ENCODE data around the gene XPA.

DNA sequence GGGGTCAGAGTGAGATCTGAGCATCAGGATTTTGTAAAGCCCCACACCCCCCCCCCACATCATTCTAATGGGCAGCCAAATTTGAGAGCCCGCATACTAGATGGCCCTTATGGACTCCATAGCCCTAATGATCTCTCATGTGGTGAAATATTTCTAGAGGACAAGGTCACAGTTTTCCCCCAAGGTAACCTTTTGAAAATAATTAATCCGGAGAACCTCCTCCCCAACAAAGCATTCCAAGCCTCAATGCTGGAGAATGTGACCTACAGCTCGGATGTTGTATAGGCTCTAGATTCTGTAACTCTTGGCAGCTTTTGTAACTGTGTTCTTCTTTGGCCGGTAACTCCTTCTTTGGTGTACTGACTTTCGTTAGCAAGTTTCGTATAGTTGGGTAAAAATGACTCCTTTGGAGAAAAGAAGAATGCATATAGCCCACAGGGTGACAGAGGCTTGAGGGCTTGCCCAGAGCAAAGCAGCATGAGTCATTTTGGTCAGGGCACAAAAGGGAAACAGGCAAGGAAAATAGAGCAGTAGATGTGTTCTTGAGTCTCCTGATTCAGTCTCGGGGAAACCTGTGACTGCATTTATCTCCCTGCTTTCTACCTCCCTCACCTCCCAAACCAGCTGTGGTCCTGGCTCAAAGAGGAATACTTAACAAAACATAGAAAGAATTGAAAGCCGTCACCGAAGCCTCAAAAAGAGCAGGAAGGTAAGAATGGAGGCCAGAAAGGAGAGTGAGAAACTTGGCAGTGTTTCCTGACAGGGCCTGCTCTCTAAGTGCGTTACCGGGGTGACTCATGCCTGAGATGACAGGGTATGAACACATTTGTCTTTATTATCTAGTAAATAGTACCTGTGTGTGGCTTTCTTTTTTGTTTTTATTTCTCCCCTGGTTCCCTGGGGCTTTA is 6.6 kb upstream of the XPA start:
- TF ChIP-seq, protein P1, sequence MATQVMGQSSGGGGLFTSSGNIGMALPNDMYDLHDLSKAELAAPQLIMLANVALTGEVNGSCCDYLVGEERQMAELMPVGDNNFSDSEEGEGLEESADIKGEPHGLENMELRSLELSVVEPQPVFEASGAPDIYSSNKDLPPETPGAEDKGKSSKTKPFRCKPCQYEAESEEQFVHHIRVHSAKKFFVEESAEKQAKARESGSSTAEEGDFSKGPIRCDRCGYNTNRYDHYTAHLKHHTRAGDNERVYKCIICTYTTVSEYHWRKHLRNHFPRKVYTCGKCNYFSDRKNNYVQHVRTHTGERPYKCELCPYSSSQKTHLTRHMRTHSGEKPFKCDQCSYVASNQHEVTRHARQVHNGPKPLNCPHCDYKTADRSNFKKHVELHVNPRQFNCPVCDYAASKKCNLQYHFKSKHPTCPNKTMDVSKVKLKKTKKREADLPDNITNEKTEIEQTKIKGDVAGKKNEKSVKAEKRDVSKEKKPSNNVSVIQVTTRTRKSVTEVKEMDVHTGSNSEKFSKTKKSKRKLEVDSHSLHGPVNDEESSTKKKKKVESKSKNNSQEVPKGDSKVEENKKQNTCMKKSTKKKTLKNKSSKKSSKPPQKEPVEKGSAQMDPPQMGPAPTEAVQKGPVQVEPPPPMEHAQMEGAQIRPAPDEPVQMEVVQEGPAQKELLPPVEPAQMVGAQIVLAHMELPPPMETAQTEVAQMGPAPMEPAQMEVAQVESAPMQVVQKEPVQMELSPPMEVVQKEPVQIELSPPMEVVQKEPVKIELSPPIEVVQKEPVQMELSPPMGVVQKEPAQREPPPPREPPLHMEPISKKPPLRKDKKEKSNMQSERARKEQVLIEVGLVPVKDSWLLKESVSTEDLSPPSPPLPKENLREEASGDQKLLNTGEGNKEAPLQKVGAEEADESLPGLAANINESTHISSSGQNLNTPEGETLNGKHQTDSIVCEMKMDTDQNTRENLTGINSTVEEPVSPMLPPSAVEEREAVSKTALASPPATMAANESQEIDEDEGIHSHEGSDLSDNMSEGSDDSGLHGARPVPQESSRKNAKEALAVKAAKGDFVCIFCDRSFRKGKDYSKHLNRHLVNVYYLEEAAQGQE (IDR thresholded peaks at IDR 0.05; ENCODE audit: insufficient read depth in 1 of 2, low read depth in 2 of 2, low read length in 2 of 2) = no peak
- TF ChIP-seq POLR2AphosphoS5 (IDR thresholded peaks at IDR 0.05; ENCODE audit: low read depth, low read length) = no peak
